ENCODE measurements around the gene KCP. TPM values are rescaled to one million over a fixed set of nuclear protein-coding genes. Genes with fewer than 3 reads are reported as not detected.

Gene KCP
- total RNA-seq, 1 experiment from 2014 or later = 1.6 TPM

- TF ChIP-seq REST (IDR thresholded peaks at IDR 0.05; ENCODE audit: low read depth) = no peak
- no peak for TF ChIP-seq YY1 (IDR thresholded peaks at IDR 0.05; ENCODE audit: extremely low read depth, insufficient replicate concordance, low read depth, low read length)
- TF ChIP-seq JUND (IDR thresholded peaks at IDR 0.05) = no peak
These were observed 69.3 kb downstream of the KCP start (continued) for GRCh38 chr7:128841171-128841690.

- CTCF ChIA-PET = interaction anchor here (2.1 kb wide), 1 partner anchor 7 kb away, joined by 11 read pairs; no protein-coding TSS in a partner anchor
- BruUV-seq (replicated peaks) = no TSS peak
- intact Hi-C loops (cut with micrococcal nuclease) = no loop called here
These were observed 70.0 kb downstream of the KCP start for GRCh38 chr7:128840326-128841170.

More at GRCh38 chr7:128840326-128841170, 70.0 kb downstream of the KCP start:
- no peak overlapping the region for H3K4me3 ChIP-seq (replicated peaks in 1 of 2; ENCODE audit: low read depth in 1 of 2, low read length in 2 of 2)
- no peak for DNase-seq (ENCODE audit: low read depth, low spot score)
- no peaks in the 10 kb centered on the region for H3K9me2 ChIP-seq (ENCODE audit: insufficient read depth)
- H3K36me3 ChIP-seq (ENCODE audit: control insufficient read depth in 1 of 2, insufficient read depth in 2 of 2, low read length in 2 of 2) = peaks cover 0 to 30% of the 10 kb centered on the region in 2 experiments; a peak in 1 of 4 replicates
- ChIA-PET POLR2A (no interaction called here), RAD21 (ENCODE audit: low non-redundant PET in 1 of 2, low total read pairs in 2 of 2, uncharacterized antibody in 2 of 2, unreplicated experiment in 2 of 2) (no interaction called here)
- no peak overlapping the region for H3K27ac ChIP-seq (ENCODE audit: low read depth, low read length)
- ATAC-seq = no peak
- TF ChIP-seq SP1 (IDR thresholded peaks at IDR 0.05; ENCODE audit: low read depth) (no peak), ZFX (IDR thresholded peaks at IDR 0.05) (no peak), EZH2phosphoT487 (IDR thresholded peaks at IDR 0.05; ENCODE audit: borderline replicate concordance) (no peak), SIN3A (IDR thresholded peaks at IDR 0.05; ENCODE audit: low read depth) (no peak), POLR2A (IDR thresholded peaks at IDR 0.05; ENCODE audit: borderline replicate concordance, extremely low read depth, insufficient read depth, insufficient read length) (no peak), JUND (IDR thresholded peaks at IDR 0.05) (no peak)
- H3K4me1 ChIP-seq (ENCODE audit: control insufficient read depth in 1 of 2, insufficient read depth in 2 of 2, low read length in 2 of 2) = peaks cover 0 to 8% of the 10 kb centered on the region in 2 experiments; a peak in 2 of 4 replicates
- no peak overlapping the region for H3K9ac ChIP-seq (ENCODE audit: low read length)
- no peak overlapping the region for H2AFZ ChIP-seq (ENCODE audit: low read depth, low read length, poor library complexity, severe bottlenecking)
- H4K20me1 ChIP-seq (ENCODE audit: insufficient read depth) = no peaks in the 10 kb centered on the region
- no peaks in the 10 kb centered on the region for H3K79me2 ChIP-seq (ENCODE audit: insufficient read depth, low read length)
- H3K27me3 ChIP-seq (ENCODE audit: insufficient read depth, low read length) = no peaks in the 10 kb centered on the region
- H3K9me3 ChIP-seq (ENCODE audit: control insufficient read depth in 1 of 2, insufficient read depth in 1 of 2, low read depth in 1 of 2, low read length in 2 of 2) = no peaks in the 10 kb centered on the region
- H3K4me2 ChIP-seq (ENCODE audit: low read length) = no peak overlapping the region

Measured in HCT116 (cell line).